Adrenal gland (tissue), 12 donors: ENCODE results near the gene GJC2. TPM values are rescaled to one million over a fixed set of nuclear protein-coding genes. Genes with fewer than 3 reads are reported as not detected.

Experiments
- DNase-seq, 7 donors: peaks; one replicate each; pipeline ENCODE4 v3.0.0-alpha.2; 2019 to 2020
- H3K27ac ChIP-seq, 5 donors: fragments of 200-600 bp; sonication (generic) in 4 of 5; 1 replicate in 3 of 5; 2 replicates in 2 of 5; pipeline versions ENCODE4 v1.5.1 to v1.8.0; 2016 to 2020; ENCODE audit warnings: mild to moderate bottlenecking in 1 of 5
- H3K27me3 ChIP-seq: fragments of 200-600 bp; 2 replicates; pipeline ENCODE4 v1.8.0; 2021
- H3K36me3 ChIP-seq, 2 donors: fragments of 200-600 bp; replicated peaks in 1 of 2; 1 replicate in 1 of 2; 2 replicates in 1 of 2; pipeline versions ENCODE4 v1.5.1 to v1.8.0; 2018 to 2022
- H3K4me1 ChIP-seq, 2 donors: fragments of 200-600 bp; replicated peaks in 1 of 2; 1 replicate in 1 of 2; 2 replicates in 1 of 2; pipeline versions ENCODE4 v1.5.1 to v1.8.0; 2018 to 2021
- H3K4me3 ChIP-seq, 4 donors: fragments of 200-600 bp; sonication (generic) in 3 of 4; one replicate each; pipeline ENCODE4 v1.5.1; 2016 to 2018
- H3K9me3 ChIP-seq, 3 donors: fragments of 200-600 bp; sonication (generic) in 1 of 3; replicated peaks in 1 of 3; 1 replicate in 2 of 3; 2 replicates in 1 of 3; pipeline versions ENCODE4 v1.5.1 to v1.8.0; 2016 to 2021
- POLR2A ChIP-seq, 2 donors: fragments of 450-650 bp; IDR thresholded peaks; one replicate each; pipeline ENCODE4 v1.6.1; 2017; ENCODE audit warnings: antibody characterized with exemption in 2 of 2, mild to moderate bottlenecking in 2 of 2, moderate library complexity in 1 of 2
- WGBS, 4 donors: extraction: QIAGEN DNeasy Blood & Tissue Kit in 2 of 4; methylation state at CpG; one replicate each; pipeline versions ENCODE4 v1.1.5 to v1.1.7; 2013 to 2017; 5-methylcytosine and 5-hydroxymethylcytosine counted together
- intact Hi-C, 2 donors: fragments of 100-400 bp; cut with DNase I; formaldehyde crosslinking; loops; one replicate each; pipeline versions ENCODE4 v1.14.1 to v1.15.0; 2022 to 2023
- polyA plus RNA-seq, 3 donors: library from polyadenylated mRNA; stranded (reverse); fragments of 200-250 nt in 2 of 3; fragments of 350-450 nt in 1 of 3; fragmentation: Illumina TruSeq in 1 of 3; extraction: RNeasy Lipid Tissue Mini Kit (QIAGEN cat#74804) in 1 of 3; gene quantifications; one replicate each; pipeline ENCODE4 v1.2.3, GENCODE V29; 2013 to 2014
- total RNA-seq, 9 donors: library from RNA; depleted of rRNA in 4 of 9; stranded (reverse); fragments of >200 nt in 4 of 9; fragments of 120-200 nt in 1 of 9; fragmentation: NEBNext Ultra II Directional in 1 of 9; extraction: Animal tissue kit (Norgen Biotek cat#: 25700) in 1 of 9; gene quantifications; one replicate each; pipeline versions ENCODE4 v1.1.0 to v1.2.4, GENCODE V29; 2013 to 2023
- TF ChIP-seq, protein P1 (sequence below), 6 experiments: fragments of 450-650 bp in 4 of 6; fragments of 200-600 bp in 2 of 6; sonication (generic) in 1 of 6; IDR thresholded peaks; 1 replicate in 5 of 6; 2 replicates in 1 of 6; pipeline versions ENCODE4 v1.5.1 to v1.8.0; 2016 to 2021; ENCODE audit warnings: antibody characterized with exemption in 6 of 6, mild to moderate bottlenecking in 2 of 6, moderate library complexity in 1 of 6
- donor health status: healthy with polysubstance abuse.
- donor health status: Bipolar disorder and iron deficiency.
- donor health status: DM: yes; HTN: yes; CAD: no.
- donor health status: DM: no; HTN: no; CAD: no.
- donor health status: DM: no; HTN: no; CAD: no.
- donor health status: DM: yes; HTN: yes; CAD: no.

The GJC2 gene
- total and polyA plus RNA-seq, 12 donors = 0.05 to 4.1 (median 1.3) TPM

DNA sequence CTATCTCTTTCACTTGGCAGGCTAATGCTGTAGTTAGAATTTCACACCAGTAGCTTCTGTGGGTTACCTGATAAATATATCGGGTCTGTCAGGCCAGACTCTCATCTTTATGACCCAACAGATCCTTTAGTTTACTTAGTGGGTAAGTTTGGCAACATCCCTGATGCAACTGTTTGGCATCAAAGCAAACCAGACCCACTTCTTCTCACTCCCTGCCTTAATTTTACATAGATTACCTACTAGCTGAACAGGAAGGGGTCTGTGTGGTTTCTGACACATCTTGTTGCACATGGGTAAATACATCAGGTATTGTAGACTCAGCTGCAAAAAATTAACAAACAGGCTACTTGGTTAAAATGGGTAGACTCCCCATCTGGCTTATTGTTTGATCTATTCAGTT lies 12.8 kb upstream of the GJC2 start:
- intact Hi-C loops = no loop called here
- Histone ChIP-seq H3K9me3 (no peaks in the 10 kb centered on the region), H3K27me3 (no peaks in the 10 kb centered on the region), H3K4me3 (no peak overlapping the region), H3K27ac (no peak overlapping the region), H3K4me1 (peaks cover 13 to 15% of the 10 kb centered on the region in 2 donors), H3K36me3 (no peaks in the 10 kb centered on the region)
- 45 to 60% (median 52%) methylated on average over 1 of the region's 1 CpG for WGBS, 4 donors
- DNase-seq = no peak
- TF ChIP-seq POLR2A (IDR thresholded peaks at IDR 0.05) = no peak
- TF ChIP-seq, protein P1, sequence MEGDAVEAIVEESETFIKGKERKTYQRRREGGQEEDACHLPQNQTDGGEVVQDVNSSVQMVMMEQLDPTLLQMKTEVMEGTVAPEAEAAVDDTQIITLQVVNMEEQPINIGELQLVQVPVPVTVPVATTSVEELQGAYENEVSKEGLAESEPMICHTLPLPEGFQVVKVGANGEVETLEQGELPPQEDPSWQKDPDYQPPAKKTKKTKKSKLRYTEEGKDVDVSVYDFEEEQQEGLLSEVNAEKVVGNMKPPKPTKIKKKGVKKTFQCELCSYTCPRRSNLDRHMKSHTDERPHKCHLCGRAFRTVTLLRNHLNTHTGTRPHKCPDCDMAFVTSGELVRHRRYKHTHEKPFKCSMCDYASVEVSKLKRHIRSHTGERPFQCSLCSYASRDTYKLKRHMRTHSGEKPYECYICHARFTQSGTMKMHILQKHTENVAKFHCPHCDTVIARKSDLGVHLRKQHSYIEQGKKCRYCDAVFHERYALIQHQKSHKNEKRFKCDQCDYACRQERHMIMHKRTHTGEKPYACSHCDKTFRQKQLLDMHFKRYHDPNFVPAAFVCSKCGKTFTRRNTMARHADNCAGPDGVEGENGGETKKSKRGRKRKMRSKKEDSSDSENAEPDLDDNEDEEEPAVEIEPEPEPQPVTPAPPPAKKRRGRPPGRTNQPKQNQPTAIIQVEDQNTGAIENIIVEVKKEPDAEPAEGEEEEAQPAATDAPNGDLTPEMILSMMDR (IDR thresholded peaks at IDR 0.05) = no peak

GRCh38 chr1:228139406-228139930 lies 10.3 kb upstream of the GJC2 start:
- intact Hi-C loops = no loop called here
- no peak for DNase-seq
- WGBS, 4 donors = 23 to 25% (median 23%) methylated on average over 24 to 30 of the region's 30 CpGs
- H3K27ac ChIP-seq = peak overlapping the region; percentile 72 to 99 (median 98)
- H3K36me3 ChIP-seq = peaks cover 0 to 4% of the 10 kb centered on the region in 2 donors
- no peak for TF ChIP-seq POLR2A (IDR thresholded peaks at IDR 0.05)
- TF ChIP-seq, protein P1 (IDR thresholded peaks at IDR 0.05) = no peak
- peaks cover 15 to 33% of the 10 kb centered on the region in 2 donors for H3K4me1 ChIP-seq
- H3K27me3 ChIP-seq = no peaks in the 10 kb centered on the region
- no peaks in the 10 kb centered on the region for H3K9me3 ChIP-seq
- peak overlapping the region in 2 of 4 donors; percentile 8 to 87 for H3K4me3 ChIP-seq

- no peaks in the 10 kb centered on the region for H3K27me3 ChIP-seq
- peaks cover 15 to 33% of the 10 kb centered on the region in 2 donors for H3K4me1 ChIP-seq
- TF ChIP-seq, protein P1 (IDR thresholded peaks at IDR 0.05) = peak in 5 of 6 experiments; percentile 23 to 51 (median 43)
- peak; percentile 97 to 98 for TF ChIP-seq POLR2A (IDR thresholded peaks at IDR 0.05)
- WGBS, 4 donors = 0 to 2% (median 0%) methylated on average over 13 to 95 of the region's 95 CpGs
- peak within 1 kb of the TSS; percentile 73 to 94 (median 82) for H3K4me3 ChIP-seq
- H3K36me3 ChIP-seq = peaks cover 0 to 4% of the 10 kb centered on the region in 2 donors
- no peaks in the 10 kb centered on the region for H3K9me3 ChIP-seq
- peak within 1 kb of the TSS; percentile 92 to 99 (median 98) for H3K27ac ChIP-seq
- intact Hi-C loops = no loop called here
- peak; percentile 100 for DNase-seq
Observed at GRCh38 chr1:228139931-228140723, 9.6 kb upstream of the GJC2 start, which contains the start of gene GUK1. Gene GUK1, plus strand, starts transcription at chr1:228140279. Its CDS starts 24 bp downstream, at chr1:228140303.

- intact Hi-C loops = no loop called here
- Histone ChIP-seq H3K36me3 (peaks cover 0 to 4% of the 10 kb centered on the region in 2 donors), H3K27ac (peak overlapping the region; percentile 92 to 99 (median 98)), H3K4me3 (peak overlapping the region; percentile 73 to 94 (median 82)), H3K27me3 (no peaks in the 10 kb centered on the region), H3K4me1 (peaks cover 15 to 33% of the 10 kb centered on the region in 2 donors), H3K9me3 (no peaks in the 10 kb centered on the region)
- TF ChIP-seq, protein P1 (IDR thresholded peaks at IDR 0.05) = no peak
- no peak for TF ChIP-seq POLR2A (IDR thresholded peaks at IDR 0.05)
- DNase-seq = peak in 3 of 7 donors; percentile 23 to 61 (median 34)
- WGBS, 4 donors = 4 to 9% (median 7%) methylated on average over 5 to 25 of the region's 25 CpGs
Observed at GRCh38 chr1:228140724-228141225, 9.0 kb upstream of the GJC2 start.
